Cardiac muscle cell (in vitro differentiated cells and primary cell): ENCODE data around the gene SELP. TPM values are rescaled to one million over a fixed set of nuclear protein-coding genes. Genes with fewer than 3 reads are reported as not detected.
A peak's percentile ranks its signal among the peaks of the same experiment; 100 is the strongest.

ENCODE experiments used
- DNase-seq, 2 donors: peaks; one replicate each; pipeline versions ENCODE4 v3.0.0 to v3.0.0-alpha.2; 2010 to 2017; ENCODE audit warnings: low read depth in 1 of 2, low spot score in 1 of 2
- H3K27ac ChIP-seq: fragments of 200-600 bp; sonication (generic); 2 replicates; pipeline ENCODE4 v1.5.1; 2016
- H3K27me3 ChIP-seq: fragments of 200-600 bp; sonication (generic); 2 replicates; pipeline ENCODE4 v1.6.0; 2016; ENCODE audit warnings: control low read depth
- H3K36me3 ChIP-seq: fragments of 200-600 bp; sonication (generic); 2 replicates; pipeline ENCODE4 v1.5.1; 2016; ENCODE audit warnings: control low read depth
- H3K4me1 ChIP-seq: fragments of 200-600 bp; sonication (generic); 2 replicates; pipeline ENCODE4 v1.8.1; 2017; ENCODE audit warnings: low read depth, mild to moderate bottlenecking, mixed run types
- H3K4me3 ChIP-seq: fragments of 200-600 bp; sonication (generic); 2 replicates; pipeline ENCODE4 v1.5.1; 2016; ENCODE audit warnings: mild to moderate bottlenecking
- H3K9me3 ChIP-seq: fragments of 200-600 bp; sonication (generic); 2 replicates; pipeline ENCODE4 v1.5.1; 2017; ENCODE audit warnings: low read depth, mild to moderate bottlenecking, control low read depth
- CTCF ChIP-seq: IDR thresholded peaks from 2 replicates; pipeline ENCODE4 v1.5.1; 2012; ENCODE audit warnings: low read depth, mild to moderate bottlenecking, low read length
- polyA plus RNA-seq: library from polyadenylated mRNA; unstranded; fragments of >200 nt; fragmentation: Nextera tagmentation; extraction: Ambion mirVana; gene quantifications from 2 replicates; pipeline ENCODE4 v1.2.1, GENCODE V29; 2016
- total RNA-seq: library from RNA; depleted of rRNA; stranded (reverse); fragments of >200 nt; gene quantifications from 2 replicates; pipeline ENCODE4 v1.2.3, GENCODE V29; 2016

SELP gene
- total and polyA plus RNA-seq, 2 experiments from 2014 or later, result not detected

- Histone ChIP-seq H3K4me3 (no peak within 1 kb of the TSS), H3K9me3 (no peaks in the 10 kb centered on the region), H3K4me1 (no peaks in the 10 kb centered on the region), H3K27ac (no peak within 1 kb of the TSS), H3K36me3 (no peaks in the 10 kb centered on the region), H3K27me3 (peaks cover 53% of the 10 kb centered on the region)
- peak; percentile 67 for TF ChIP-seq CTCF
- peak; percentile 75 to 86 for DNase-seq
These were observed 43.3 kb downstream of the SELP start, which contains the start of gene F5 for GRCh38 chr1:169586395-169587255. Gene F5, minus strand, starts transcription at chr1:169586481. Its CDS starts 95 bp downstream, at chr1:169586386.

GRCh38 chr1:169586067-169586394 is 43.9 kb downstream of the SELP start:
- TF ChIP-seq CTCF, result no peak
- Histone ChIP-seq H3K27ac (no peak overlapping the region), H3K27me3 (peaks cover 49% of the 10 kb centered on the region), H3K4me1 (no peaks in the 10 kb centered on the region), H3K9me3 (no peaks in the 10 kb centered on the region), H3K4me3 (no peak overlapping the region), H3K36me3 (no peaks in the 10 kb centered on the region)
- DNase-seq, result no peak

- TF ChIP-seq CTCF, result no peak
- Histone ChIP-seq H3K4me3 (no peak overlapping the region), H3K27ac (no peak overlapping the region), H3K27me3 (peaks cover 41% of the 10 kb centered on the region), H3K36me3 (no peaks in the 10 kb centered on the region), H3K9me3 (no peaks in the 10 kb centered on the region), H3K4me1 (no peaks in the 10 kb centered on the region)
- no peak for DNase-seq
These were observed 44.7 kb downstream of the SELP start for GRCh38 chr1:169585181-169585580.

GRCh38 chr1:169584483-169585144 is 45.3 kb downstream of the SELP start:
- no peak overlapping the region for H3K4me3 ChIP-seq
- no peaks in the 10 kb centered on the region for H3K9me3 ChIP-seq
- no peaks in the 10 kb centered on the region for H3K4me1 ChIP-seq
- DNase-seq, result no peak
- no peaks in the 10 kb centered on the region for H3K36me3 ChIP-seq
- H3K27ac ChIP-seq, result no peak overlapping the region
- TF ChIP-seq CTCF, result no peak
- peaks cover 39% of the 10 kb centered on the region for H3K27me3 ChIP-seq

GRCh38 chr1:169577981-169578738 is 51.8 kb downstream of the SELP start:
- Histone ChIP-seq H3K4me3 (no peak overlapping the region), H3K36me3 (no peaks in the 10 kb centered on the region), H3K9me3 (no peaks in the 10 kb centered on the region), H3K4me1 (no peaks in the 10 kb centered on the region), H3K27ac (no peak overlapping the region), H3K27me3 (peaks cover 9% of the 10 kb centered on the region)
- no peak for DNase-seq
- no peak for TF ChIP-seq CTCF
